Activated CD4-positive, CD25-positive, alpha-beta regulatory T cell treated with anti-CD3 and anti-CD28 coated beads, Interleukin-2, amount 50 U/mL, for 16 hours (primary cell): ENCODE results near the gene ALDH1L2.

Experiments
- DNase-seq: peaks from one replicate; pipeline ENCODE4 v3.0.0-alpha.2; 2020; ENCODE audit warnings: low read depth, low spot score

Gene ALDH1L2

GRCh38 chr12:105033851-105034250, 50.4 kb downstream of the ALDH1L2 start:
- DNase-seq: no peak

- no peak for DNase-seq
Measured at GRCh38 chr12:105032703-105033357, 51.4 kb downstream of the ALDH1L2 start.

- no peak for DNase-seq
Measured at GRCh38 chr12:105030820-105031807, 53.1 kb downstream of the ALDH1L2 start.

GRCh38 chr12:105026411-105026810, 57.8 kb downstream of the ALDH1L2 start:
- no peak for DNase-seq

- no peak for DNase-seq
Measured at GRCh38 chr12:105025890-105026289, 58.4 kb downstream of the ALDH1L2 start.

- DNase-seq: no peak
Measured at GRCh38 chr12:105024928-105025327, 59.3 kb downstream of the ALDH1L2 start.

GRCh38 chr12:105020241-105020962, 63.9 kb downstream of the ALDH1L2 start:
- DNase-seq: no peak

GRCh38 chr12:105018776-105019175, 65.5 kb downstream of the ALDH1L2 start:
- DNase-seq: no peak

- no peak for DNase-seq
Measured at GRCh38 chr12:105018012-105018411, 66.2 kb downstream of the ALDH1L2 start.

GRCh38 chr12:105015543-105015942, 68.7 kb downstream of the ALDH1L2 start:
- no peak for DNase-seq

GRCh38 chr12:105014603-105015002, 69.7 kb downstream of the ALDH1L2 start:
- DNase-seq: no peak

GRCh38 chr12:105013892-105014291, 70.4 kb downstream of the ALDH1L2 start:
- DNase-seq: no peak

- DNase-seq: no peak
Measured at GRCh38 chr12:105001476-105001875, 82.8 kb downstream of the ALDH1L2 start.

GRCh38 chr12:104999347-104999685, 84.9 kb downstream of the ALDH1L2 start:
- no peak for DNase-seq

GRCh38 chr12:104998423-104999346, 85.6 kb downstream of the ALDH1L2 start:
- DNase-seq: no peak

- no peak for DNase-seq
Measured at GRCh38 chr12:104997541-104997940, 86.7 kb downstream of the ALDH1L2 start.

- DNase-seq: no peak
Measured at GRCh38 chr12:104994336-104994735, 89.9 kb downstream of the ALDH1L2 start.

GRCh38 chr12:104991565-104992128, 92.6 kb downstream of the ALDH1L2 start:
- no peak for DNase-seq

GRCh38 chr12:104990950-104991349, 93.3 kb downstream of the ALDH1L2 start:
- DNase-seq: no peak

- peak; percentile 74 for DNase-seq
Measured at GRCh38 chr12:104986022-104986941, 98.0 kb downstream of the ALDH1L2 start, which contains the start of gene NOPCHAP1. Gene NOPCHAP1, plus strand, starts transcription at chr12:104986316. Its CDS starts 37 bp downstream, at chr12:104986353.
